OCI-LY7 (cell line): Measurements from ENCODE around the gene SSNA1. TPM values are rescaled to one million over a fixed set of nuclear protein-coding genes. Genes with fewer than 3 reads are reported as not detected.

Source experiments
- BruUV-seq: library from RNA; stranded (reverse); fragments of 400-500 nt; replicated peaks from 2 replicates; lab custom pipeline; 2021; lab: Mats Ljungman, UMichigan
- CTCF ChIA-PET: fragments of 300-600 bp; sonication (Branson Sonifier 250); formaldehyde crosslinking; loops from one replicate; lab custom pipeline; 2022; ENCODE audit warnings: antibody characterized with exemption; ENCODE audit not compliant: unreplicated experiment; lab: Charles Lee
- POLR2A ChIA-PET: fragments of 300-600 bp; sonication (Branson Sonifier 250); formaldehyde crosslinking; loops from one replicate; lab custom pipeline; 2022; ENCODE audit warnings: antibody characterized with exemption; lab: Charles Lee
- DNase-seq: peaks from one replicate; pipeline ENCODE4 v3.0.0-alpha.2; 2015; ENCODE audit warnings: low spot score
- H2AFZ ChIP-seq: fragments of 200-600 bp; sonication (generic), shearing (Covaris generic); 2 replicates; pipeline ENCODE4 v1.6.1; 2014; ENCODE audit warnings: mild to moderate bottlenecking, antibody characterized with exemption, low read length, moderate library complexity
- H3K27ac ChIP-seq: fragments of 200-600 bp; sonication (generic); 2 replicates; pipeline ENCODE4 v1.5.1; 2014; ENCODE audit warnings: mixed run types, low read depth, mild to moderate bottlenecking, moderate library complexity, low read length, inconsistent platforms; ENCODE audit not compliant: poor library complexity, severe bottlenecking
- H3K36me3 ChIP-seq: fragments of 200-600 bp; sonication (generic); 2 replicates; pipeline ENCODE4 v1.6.1; 2014; ENCODE audit warnings: mild to moderate bottlenecking, antibody characterized with exemption, low read length, moderate library complexity, mixed read lengths; ENCODE audit not compliant: insufficient read depth
- H3K4me1 ChIP-seq: fragments of 200-600 bp; sonication (generic); 2 replicates; pipeline ENCODE4 v1.5.1; 2014; ENCODE audit warnings: mild to moderate bottlenecking, low read length; ENCODE audit not compliant: insufficient read depth, poor library complexity, severe bottlenecking
- H3K4me2 ChIP-seq: fragments of 200-600 bp; sonication (generic); 2 replicates; pipeline ENCODE4 v1.6.1; 2014; ENCODE audit warnings: mild to moderate bottlenecking, low read length
- H3K4me3 ChIP-seq: fragments of 200-600 bp; sonication (generic); 2 replicates; pipeline ENCODE4 v1.5.1; 2014; ENCODE audit warnings: mild to moderate bottlenecking, low read depth, low read length; ENCODE audit not compliant: poor library complexity, severe bottlenecking
- H3K79me2 ChIP-seq: fragments of 200-600 bp; sonication (generic); 2 replicates; pipeline ENCODE4 v1.6.1; 2016; ENCODE audit warnings: low read depth, mild to moderate bottlenecking, low read length, moderate library complexity, mixed read lengths; ENCODE audit not compliant: insufficient read depth
- H3K9me2 ChIP-seq: fragments of 200-600 bp; sonication (generic); 2 replicates; pipeline ENCODE4 v1.6.1; 2016; ENCODE audit warnings: mild to moderate bottlenecking, low read length, mixed read lengths; ENCODE audit not compliant: insufficient read depth
- H3K9me3 ChIP-seq: fragments of 200-600 bp; sonication (generic); 2 replicates; pipeline ENCODE4 v1.6.1; 2014; ENCODE audit warnings: mild to moderate bottlenecking, mixed run types, low read length, mixed read lengths
- H4K20me1 ChIP-seq: fragments of 200-600 bp; sonication (generic); 2 replicates; pipeline ENCODE4 v1.6.1; 2014; ENCODE audit warnings: mild to moderate bottlenecking, antibody characterized with exemption, low read length, moderate library complexity, mixed read lengths; ENCODE audit not compliant: insufficient read depth
- EZH2phosphoT487 ChIP-seq: fragments of 200-600 bp; sonication (generic); IDR thresholded peaks from 2 replicates; pipeline ENCODE4 v1.6.1; 2018; ENCODE audit warnings: low read depth, borderline replicate concordance, mild to moderate bottlenecking, mixed run types, antibody characterized with exemption, low read length, moderate library complexity, mixed read lengths
- intact Hi-C: fragments of 100-400 bp; cut with micrococcal nuclease; formaldehyde crosslinking; loops from one replicate; pipeline ENCODE4 v1.10.0; 2022; ENCODE audit not compliant: unreplicated experiment
- total RNA-seq, 2 experiments: library from RNA; depleted of rRNA in 1 of 2; stranded (reverse); fragments of >200 nt in 1 of 2; shearing (Covaris generic) in 1 of 2; gene quantifications; 2 replicates each; pipeline ENCODE4 v1.2.3, GENCODE V29; 2014 to 2022
- TF ChIP-seq, protein P1 (sequence below): fragments of 200-600 bp; sonication (generic); conservative IDR thresholded peaks from 2 replicates; pipeline ENCODE4 v1.5.1; 2014; ENCODE audit warnings: mild to moderate bottlenecking, antibody characterized with exemption, low read length, moderate library complexity, mixed read lengths

The SSNA1 gene
- total RNA-seq, 2 experiments from 2014 or later = 71.0 to 111 TPM

DNA sequence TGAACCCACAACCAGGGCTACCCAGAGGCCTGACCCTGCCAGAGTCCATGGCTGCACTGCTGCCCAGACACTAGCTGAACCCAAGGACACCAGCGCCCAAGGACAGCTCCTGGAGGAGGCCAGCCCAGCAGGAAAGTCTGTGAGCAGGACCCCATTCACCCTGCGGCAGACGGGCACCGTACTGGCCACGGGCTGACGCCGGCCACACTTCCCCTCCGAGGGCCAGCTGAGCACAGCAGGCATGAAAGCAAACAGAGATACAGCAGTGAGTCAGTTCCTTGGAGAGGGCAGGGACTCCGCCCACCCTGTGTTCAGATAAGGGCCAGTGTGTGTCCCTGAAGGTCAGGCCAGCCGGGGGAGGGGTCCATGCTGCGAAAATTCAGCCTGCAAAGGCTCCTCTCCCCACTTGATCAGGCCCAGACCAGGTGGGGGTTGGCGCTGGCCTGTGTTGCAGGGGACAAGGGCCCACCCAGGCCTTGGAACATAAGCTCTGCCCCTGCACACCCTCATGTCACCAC, 30.3 kb downstream of the SSNA1 start:
- Histone ChIP-seq H3K27ac (no peak overlapping the region), H3K79me2 (no peaks in the 10 kb centered on the region), H3K4me3 (no peak overlapping the region), H3K36me3 (peaks cover 47% of the 10 kb centered on the region; the same call in 1 of the 2 replicates), H3K9me2 (no peaks in the 10 kb centered on the region), H4K20me1 (no peaks in the 10 kb centered on the region), H3K9me3 (no peaks in the 10 kb centered on the region), H3K4me1 (peaks cover 15% of the 10 kb centered on the region), H3K4me2 (no peak overlapping the region), H2AFZ (no peak overlapping the region)
- no peak for DNase-seq
- POLR2A ChIA-PET = interaction anchor here (0.6 kb wide), 1 partner anchor 16 kb away, joined by 6 read pairs; no protein-coding TSS in a partner anchor
- CTCF ChIA-PET = no interaction called here
- BruUV-seq = no TSS peak
- TF ChIP-seq, protein P1, sequence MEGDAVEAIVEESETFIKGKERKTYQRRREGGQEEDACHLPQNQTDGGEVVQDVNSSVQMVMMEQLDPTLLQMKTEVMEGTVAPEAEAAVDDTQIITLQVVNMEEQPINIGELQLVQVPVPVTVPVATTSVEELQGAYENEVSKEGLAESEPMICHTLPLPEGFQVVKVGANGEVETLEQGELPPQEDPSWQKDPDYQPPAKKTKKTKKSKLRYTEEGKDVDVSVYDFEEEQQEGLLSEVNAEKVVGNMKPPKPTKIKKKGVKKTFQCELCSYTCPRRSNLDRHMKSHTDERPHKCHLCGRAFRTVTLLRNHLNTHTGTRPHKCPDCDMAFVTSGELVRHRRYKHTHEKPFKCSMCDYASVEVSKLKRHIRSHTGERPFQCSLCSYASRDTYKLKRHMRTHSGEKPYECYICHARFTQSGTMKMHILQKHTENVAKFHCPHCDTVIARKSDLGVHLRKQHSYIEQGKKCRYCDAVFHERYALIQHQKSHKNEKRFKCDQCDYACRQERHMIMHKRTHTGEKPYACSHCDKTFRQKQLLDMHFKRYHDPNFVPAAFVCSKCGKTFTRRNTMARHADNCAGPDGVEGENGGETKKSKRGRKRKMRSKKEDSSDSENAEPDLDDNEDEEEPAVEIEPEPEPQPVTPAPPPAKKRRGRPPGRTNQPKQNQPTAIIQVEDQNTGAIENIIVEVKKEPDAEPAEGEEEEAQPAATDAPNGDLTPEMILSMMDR = no peak
- TF ChIP-seq EZH2phosphoT487 = no peak
- intact Hi-C loops = no loop called here

DNA sequence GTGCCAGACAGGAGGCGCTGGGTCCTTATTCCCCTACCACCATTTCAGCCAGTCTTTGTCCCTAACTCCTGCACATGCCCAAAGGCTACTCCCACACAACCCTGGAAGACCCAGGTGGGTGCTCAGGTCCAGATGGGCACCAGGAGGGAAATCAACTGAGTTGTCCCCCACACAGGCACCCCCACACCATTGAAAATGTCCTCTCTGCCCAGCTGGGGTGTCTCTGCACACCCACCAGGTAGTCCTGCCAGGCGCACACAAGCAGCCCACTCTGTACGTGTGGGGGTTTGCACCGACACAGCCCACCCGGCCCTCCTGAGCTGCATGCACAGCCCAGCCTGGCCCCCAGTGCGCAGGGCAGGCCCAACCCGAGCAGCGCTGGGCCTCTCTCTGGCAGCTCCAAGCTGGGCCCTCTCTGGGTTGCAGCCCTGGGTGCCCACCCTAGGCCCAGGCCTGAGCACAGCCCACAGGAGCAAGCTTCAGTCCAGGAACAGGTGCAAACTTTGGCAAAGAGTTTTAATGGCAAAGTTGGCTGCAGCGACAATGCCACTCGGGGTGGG, 31.4 kb downstream of the SSNA1 start:
- Histone ChIP-seq H3K9me2 (no peaks in the 10 kb centered on the region), H3K9me3 (no peaks in the 10 kb centered on the region), H2AFZ (no peak overlapping the region), H3K79me2 (no peaks in the 10 kb centered on the region), H3K4me2 (no peak overlapping the region), H3K27ac (no peak overlapping the region), H3K4me3 (no peak overlapping the region), H3K36me3 (peaks cover 38% of the 10 kb centered on the region; the same call in 1 of the 2 replicates), H3K4me1 (peaks cover 19% of the 10 kb centered on the region), H4K20me1 (no peaks in the 10 kb centered on the region)
- CTCF ChIA-PET = no interaction called here
- no peak for DNase-seq
- POLR2A ChIA-PET = no interaction called here
- intact Hi-C loops = no loop called here
- TF ChIP-seq EZH2phosphoT487 = no peak
- no TSS peak for BruUV-seq

DNA sequence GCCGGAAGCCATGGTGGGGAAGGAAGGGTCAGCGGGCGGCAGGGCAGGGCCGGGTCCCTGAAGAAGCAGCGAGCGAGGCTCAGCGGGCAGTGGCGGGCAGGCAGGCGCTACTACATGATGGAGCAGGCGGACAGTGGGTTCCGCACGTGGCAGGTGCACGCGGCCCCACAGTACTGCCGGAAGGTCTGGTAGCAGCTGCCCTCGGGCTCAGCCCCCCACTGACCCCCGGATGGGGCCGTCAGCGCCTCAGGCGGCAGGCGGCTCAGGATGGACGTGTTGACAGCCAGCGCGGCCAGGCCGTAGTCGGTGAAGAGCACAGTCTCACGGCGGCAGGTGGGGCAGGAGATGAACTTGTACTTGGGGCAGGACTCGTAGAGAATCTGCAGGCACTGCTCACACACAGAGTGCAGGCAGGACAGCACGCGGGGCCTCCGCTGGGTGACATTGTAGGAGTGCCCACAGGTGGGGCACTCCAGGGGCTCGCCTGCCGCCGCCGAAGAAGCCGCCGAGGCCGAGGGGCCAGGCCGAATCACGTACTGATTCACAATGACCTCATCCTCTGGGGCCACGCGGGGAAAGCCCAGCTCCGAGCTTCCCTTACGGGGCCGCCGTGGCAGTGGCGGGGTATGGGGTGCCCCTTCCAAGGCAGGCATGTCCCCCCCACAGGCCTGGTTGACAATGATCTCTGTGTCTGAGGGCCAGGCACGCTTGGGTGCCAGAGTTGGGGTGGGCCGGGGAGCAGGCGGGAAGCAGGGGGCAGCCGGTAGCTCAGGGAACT, 32.0 kb downstream of the SSNA1 start:
- Histone ChIP-seq H3K36me3 (peaks cover 32% of the 10 kb centered on the region; the same call in 1 of the 2 replicates), H3K4me3 (no peak overlapping the region), H3K4me1 (peaks cover 23% of the 10 kb centered on the region), H3K27ac (no peak overlapping the region), H3K79me2 (no peaks in the 10 kb centered on the region), H3K9me3 (no peaks in the 10 kb centered on the region), H4K20me1 (no peaks in the 10 kb centered on the region), H3K9me2 (no peaks in the 10 kb centered on the region), H3K4me2 (no peak overlapping the region), H2AFZ (no peak overlapping the region)
- POLR2A ChIA-PET = no interaction called here
- DNase-seq = no peak
- intact Hi-C loops = no loop called here
- TF ChIP-seq EZH2phosphoT487 = no peak
- TF ChIP-seq, protein P1 = no peak
- no TSS peak for BruUV-seq
- CTCF ChIA-PET = interaction anchor here (0.5 kb wide), 1 partner anchor 54 kb away, joined by 3 read pairs; no protein-coding TSS in a partner anchor
